ENCODE results near the gene YES1.

The YES1 gene

DNA sequence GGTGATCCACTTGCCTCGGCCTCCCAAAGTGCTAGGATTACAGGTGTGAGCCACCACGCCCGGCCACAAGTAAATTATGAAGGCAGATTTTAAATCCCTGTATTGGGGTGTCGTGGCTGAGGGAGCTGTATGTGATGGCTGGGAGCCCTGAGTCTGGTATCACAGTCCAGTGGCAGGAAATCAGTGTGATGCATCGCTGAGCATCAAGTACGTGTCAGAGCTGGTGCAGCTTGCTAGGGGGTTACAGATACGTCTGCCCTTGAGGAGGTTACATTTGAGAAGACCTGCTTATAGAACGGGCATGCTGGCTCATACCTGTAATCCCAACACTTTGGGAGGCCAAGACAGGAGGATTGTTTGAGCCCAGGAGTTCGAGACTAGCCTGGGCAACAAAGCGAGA, 103.9 kb downstream of the YES1 start:
- TF ChIP-seq GATA3 (IDR thresholded peaks at IDR 0.05; ENCODE audit: low read depth, low read length) = no peak
- no peak for TF ChIP-seq GATA2 (IDR thresholded peaks at IDR 0.05; ENCODE audit: low read depth, low read length)

DNA sequence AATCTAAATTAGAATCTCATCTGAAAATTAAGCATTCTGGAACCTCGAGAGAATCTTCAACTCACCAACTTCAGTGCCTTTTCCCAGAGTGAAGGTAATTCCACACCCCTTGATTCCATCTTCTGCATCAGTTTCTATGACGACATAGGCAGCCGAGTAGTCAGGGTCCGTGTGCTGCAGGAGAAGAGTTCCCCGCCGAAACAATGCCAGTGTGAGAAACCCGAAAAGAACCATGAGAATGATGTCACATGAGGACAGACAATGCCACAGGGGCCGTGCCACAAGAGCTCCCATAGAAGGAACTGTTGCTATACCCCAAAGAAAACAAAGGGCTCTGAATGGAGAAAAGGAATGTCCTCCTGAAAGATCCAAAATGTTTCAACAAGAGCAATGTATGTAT, 105.6 kb downstream of the YES1 start:
- no peak for TF ChIP-seq GATA3 (IDR thresholded peaks at IDR 0.05; ENCODE audit: low read depth, low read length)
- TF ChIP-seq GATA2 (IDR thresholded peaks at IDR 0.05; ENCODE audit: low read depth, low read length) = no peak

DNA sequence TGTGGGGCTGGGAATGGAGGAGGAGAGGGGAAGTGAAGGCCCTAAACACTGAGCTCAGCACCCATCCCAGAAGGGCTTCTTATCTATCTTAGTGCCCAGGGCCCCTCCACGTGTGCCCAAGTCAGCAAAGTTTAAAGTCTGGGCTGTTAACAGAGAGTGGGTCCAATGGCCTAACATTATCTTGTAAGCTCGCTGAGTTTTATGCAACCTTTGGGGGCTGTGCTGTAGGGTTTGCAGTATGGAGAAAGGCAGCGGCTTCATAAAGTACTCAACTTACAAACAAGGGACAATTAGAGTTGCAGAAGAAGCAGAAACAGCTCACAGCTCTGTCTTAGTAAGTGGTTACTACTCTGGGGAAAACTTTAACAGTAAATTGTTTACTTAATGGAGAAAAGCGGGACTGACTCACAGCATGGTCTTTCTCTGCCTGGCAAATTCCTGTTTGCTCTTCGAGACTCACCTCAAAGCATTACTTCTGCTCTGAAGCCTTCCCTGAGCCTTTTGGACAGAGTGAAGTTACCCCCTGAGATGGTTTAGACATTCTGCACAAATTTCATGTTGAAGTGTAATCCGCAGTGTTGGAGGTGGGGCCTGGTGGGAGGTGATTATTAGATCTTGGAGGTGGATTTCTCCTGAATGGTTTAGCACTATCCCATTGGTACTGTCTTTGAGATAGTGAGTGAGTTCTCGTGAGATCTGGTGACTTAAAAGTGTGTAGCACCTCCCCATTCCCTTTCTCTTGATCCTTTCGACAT, 108.7 kb downstream of the YES1 start:
- TF ChIP-seq GATA2 (IDR thresholded peaks at IDR 0.05; ENCODE audit: low read depth, low read length) (no peak), GATA3 (IDR thresholded peaks at IDR 0.05; ENCODE audit: low read depth, low read length) (no peak)

DNA sequence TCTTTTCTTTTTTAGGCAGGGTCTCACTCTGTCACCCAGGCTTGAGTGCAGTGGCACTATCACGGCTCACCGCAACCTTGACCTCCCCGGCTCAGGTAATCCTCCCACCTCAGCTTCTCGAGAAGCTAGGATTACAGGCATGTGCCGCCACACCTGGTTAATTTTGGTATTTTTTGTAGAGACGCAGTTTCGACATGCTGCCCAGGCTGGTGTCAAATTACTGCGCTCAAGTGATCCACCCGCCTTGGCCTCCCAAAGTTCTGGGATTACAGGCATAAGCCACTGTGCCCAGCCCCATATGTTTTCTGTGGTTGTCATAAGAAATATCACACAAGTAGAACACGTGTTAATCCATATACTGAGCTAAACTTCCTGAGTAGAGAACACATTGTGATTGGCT, 114.2 kb downstream of the YES1 start:
- TF ChIP-seq GATA3 (IDR thresholded peaks at IDR 0.05; ENCODE audit: low read depth, low read length) (no peak), GATA2 (IDR thresholded peaks at IDR 0.05; ENCODE audit: low read depth, low read length) (no peak)

DNA sequence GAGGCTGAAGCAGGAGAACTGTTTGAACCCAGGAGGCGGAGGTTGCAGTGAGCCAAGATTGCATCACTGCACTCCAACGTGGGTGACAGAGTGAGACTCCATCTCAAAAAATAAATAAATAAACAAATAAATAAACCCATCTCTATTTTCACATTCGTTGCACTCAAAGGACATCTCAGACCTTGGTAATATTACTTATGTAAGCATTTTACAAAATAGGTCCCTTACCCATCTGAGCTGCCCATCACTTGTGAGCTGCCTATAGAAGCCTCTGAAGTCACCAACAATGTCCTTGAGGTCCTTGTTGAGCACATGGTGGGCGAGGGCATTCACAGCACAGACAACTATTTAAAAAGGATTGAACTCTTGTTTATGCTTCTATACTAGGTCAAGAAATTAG, 115.0 kb downstream of the YES1 start:
- TF ChIP-seq GATA2 (IDR thresholded peaks at IDR 0.05; ENCODE audit: low read depth, low read length) = no peak
- no peak for TF ChIP-seq GATA3 (IDR thresholded peaks at IDR 0.05; ENCODE audit: low read depth, low read length)

DNA sequence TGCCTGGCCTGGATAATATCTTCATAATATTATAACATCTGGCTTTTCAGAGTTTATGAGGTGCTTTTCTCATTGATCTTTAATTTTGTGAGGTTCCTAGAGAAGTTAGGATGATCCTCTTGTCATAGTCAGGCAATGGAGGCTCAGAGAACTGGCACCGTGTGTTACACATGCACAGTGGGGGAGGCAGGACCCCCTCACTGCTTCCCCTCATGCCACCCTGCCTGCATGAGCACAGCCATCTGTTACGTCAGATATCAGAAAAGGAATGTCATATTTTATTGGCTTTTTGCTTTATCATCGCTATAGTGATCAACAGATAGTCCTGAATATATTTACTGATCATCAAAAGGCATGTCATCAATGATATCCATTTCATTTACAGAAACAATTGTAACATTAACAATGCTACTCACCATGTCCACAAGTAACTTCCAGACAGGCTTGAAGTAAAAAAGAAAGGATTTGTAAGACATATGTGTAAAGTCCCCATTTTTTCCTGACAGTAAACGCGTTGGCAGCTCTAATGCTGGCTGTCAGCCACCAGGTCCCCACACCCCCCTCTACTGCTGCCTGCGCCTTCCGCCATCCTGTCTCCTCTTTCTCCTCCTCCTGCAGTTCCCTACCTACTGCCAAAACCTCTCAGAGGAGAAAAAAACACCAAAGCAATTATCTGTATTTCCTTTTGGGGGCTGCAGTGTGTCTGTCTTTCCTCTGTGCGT, 118.4 kb downstream of the YES1 start:
- TF ChIP-seq GATA2 (IDR thresholded peaks at IDR 0.05; ENCODE audit: low read depth, low read length) = no peak

DNA sequence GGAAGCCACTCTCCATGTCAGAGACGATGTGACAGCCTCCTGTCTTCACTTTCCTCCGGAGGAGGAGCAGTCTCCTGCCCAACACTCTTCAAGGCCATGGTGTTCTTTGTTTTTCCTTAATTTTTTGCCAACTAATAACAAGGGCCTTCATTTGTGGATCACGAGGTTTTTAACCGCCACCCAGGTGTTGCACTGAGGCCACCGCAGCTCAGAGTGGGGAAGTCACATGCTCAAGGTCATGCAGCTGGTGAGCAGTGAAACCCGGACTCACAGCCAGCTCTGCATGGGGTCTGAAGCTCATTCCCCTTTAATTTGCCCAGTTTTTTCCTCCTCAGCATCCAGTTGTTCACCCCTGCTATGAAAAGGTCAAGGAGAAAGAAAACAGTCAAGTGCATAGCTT, 119.2 kb downstream of the YES1 start:
- no peak for TF ChIP-seq GATA2 (IDR thresholded peaks at IDR 0.05; ENCODE audit: low read depth, low read length)

DNA sequence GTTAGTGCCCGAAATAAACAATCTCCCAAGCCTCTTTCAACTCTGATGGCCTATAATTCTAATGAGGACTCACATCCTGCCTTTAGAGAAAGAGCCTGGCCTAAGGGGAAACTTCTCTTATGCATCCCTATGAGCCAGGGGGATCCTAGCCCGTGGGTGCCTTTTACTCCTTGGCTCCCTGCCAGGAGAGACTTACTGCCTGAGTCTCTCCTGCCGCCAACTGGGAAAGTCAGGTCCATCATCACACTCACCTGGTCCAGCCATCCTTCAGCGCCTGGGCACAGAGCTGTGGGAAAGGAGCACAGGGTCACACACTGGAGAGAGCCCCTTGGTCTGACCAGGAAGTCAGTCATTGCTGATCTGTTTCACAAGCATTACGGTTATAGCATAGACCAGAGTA, 123.7 kb downstream of the YES1 start:
- TF ChIP-seq GATA2 (IDR thresholded peaks at IDR 0.05; ENCODE audit: low read depth, low read length) (no peak), GATA3 (IDR thresholded peaks at IDR 0.05; ENCODE audit: low read depth, low read length) (no peak)

DNA sequence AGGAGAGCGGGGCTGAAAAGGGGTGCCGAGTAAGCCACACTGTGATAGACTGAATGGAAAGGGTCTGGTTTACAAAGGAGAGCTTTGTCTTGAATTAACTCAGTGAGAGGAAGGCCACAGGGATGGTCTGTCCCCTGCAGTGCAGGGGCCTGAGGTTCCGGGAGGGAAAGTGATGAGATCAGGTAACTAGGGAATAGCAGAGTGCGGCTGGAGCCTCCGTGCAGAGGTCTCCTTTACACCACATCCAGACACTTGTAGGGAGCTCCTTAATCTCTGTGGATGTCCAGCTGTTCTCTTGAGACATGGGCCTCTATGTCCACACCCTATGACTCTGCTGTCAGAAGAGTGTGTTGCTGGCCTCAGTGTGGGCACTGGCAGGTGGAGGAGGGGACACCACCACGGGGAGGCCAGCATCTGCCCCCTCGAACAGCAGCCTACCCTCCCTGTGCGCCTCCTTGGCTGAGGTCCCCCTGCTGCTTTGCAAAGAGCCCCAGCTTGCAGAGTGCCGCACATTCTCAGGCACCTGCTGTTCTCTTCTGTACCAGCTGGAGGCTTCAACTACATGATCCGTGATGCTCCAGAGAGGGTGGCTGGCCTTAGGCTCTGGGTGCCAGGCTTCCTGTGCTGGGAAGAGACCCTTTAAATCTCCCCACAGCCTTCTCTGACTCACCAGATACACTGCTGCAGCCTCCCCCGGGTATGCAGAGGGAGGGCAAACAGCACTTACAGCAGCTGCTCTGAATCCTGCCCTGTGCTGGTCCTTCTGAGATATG, 125.5 kb downstream of the YES1 start:
- no peak for TF ChIP-seq GATA2 (IDR thresholded peaks at IDR 0.05; ENCODE audit: low read depth, low read length)

DNA sequence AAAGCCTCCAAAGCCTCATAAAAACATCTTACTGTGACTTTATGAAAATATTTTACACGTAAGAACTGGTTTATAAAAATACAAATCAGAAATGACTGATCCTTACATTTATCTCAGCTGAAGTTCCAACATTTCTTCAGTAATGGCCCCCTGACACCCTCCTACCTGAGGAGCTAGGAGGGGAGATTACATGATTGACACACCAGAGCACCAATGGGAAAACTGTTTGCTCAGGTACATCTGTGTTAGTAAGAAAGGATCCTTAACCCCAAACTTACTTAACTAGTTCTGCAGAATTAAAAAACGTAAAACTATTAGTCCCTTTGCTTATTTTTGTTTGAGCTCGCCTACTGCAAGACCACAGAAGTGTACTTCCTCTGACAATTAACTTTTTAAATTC, 126.6 kb downstream of the YES1 start:
- TF ChIP-seq GATA2 (IDR thresholded peaks at IDR 0.05; ENCODE audit: low read depth, low read length) (no peak), GATA3 (IDR thresholded peaks at IDR 0.05; ENCODE audit: low read depth, low read length) (no peak)

DNA sequence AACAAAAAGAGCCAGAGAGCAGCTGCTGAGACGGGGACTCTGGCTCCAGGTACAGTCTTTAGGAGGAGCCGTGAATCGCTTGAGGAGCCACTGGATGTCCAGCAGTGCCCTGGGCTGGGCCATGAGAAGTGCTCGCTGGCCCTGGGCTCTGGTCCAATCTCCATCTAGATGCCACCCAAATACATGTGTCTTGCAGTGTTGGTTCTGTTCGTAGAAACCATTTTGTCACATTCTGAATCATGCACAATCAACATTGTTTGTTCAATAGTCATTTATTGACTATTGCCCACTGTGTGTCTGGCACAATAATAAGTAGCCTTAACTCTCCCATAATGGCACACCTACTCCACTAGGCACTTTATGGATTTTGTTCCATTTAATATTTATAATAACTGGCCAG, 128.5 kb downstream of the YES1 start:
- no peak for TF ChIP-seq GATA3 (IDR thresholded peaks at IDR 0.05; ENCODE audit: low read depth, low read length)
- TF ChIP-seq GATA2 (IDR thresholded peaks at IDR 0.05; ENCODE audit: low read depth, low read length) = no peak

DNA sequence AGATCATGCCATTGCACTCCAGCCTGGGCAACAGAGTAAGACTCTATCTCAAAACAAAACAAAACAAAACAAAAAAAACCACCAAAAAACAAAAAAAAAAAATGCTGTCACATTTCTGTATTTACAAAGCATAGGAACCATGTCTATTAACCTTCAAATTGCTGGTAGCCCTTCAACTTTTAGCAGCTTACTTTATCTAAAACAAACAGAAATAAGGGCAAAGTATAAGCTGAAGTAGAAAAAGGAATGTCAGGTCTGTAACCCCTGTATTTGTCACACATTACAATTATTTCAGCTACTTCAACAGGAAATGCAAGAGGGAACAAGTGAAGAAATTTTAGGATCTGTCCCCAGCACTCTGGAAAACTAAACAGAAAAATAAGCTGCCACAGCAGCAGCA, 129.2 kb downstream of the YES1 start:
- TF ChIP-seq GATA3 (IDR thresholded peaks at IDR 0.05; ENCODE audit: low read depth, low read length) (no peak), GATA2 (IDR thresholded peaks at IDR 0.05; ENCODE audit: low read depth, low read length) (no peak)

DNA sequence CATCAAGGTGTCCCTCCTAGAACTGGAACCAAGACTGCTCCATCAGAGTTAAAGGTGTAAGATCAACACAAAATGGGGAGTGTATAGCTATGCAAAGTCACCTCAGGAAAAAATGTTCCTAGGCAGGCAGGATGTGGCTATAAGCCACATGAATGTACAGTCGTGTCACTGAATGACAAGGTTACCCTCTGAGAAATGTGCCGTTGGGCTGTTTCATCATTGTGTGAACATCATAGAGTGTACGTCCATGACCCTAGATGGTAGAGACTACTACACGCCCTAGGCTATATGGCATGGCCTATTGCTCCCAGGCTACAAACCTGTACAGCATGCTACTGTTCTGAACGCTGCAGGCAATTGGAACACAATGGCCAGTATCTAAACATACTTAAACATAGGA, 130.1 kb downstream of the YES1 start:
- TF ChIP-seq GATA3 (IDR thresholded peaks at IDR 0.05; ENCODE audit: low read depth, low read length) (no peak), GATA2 (IDR thresholded peaks at IDR 0.05; ENCODE audit: low read depth, low read length) (no peak)

DNA sequence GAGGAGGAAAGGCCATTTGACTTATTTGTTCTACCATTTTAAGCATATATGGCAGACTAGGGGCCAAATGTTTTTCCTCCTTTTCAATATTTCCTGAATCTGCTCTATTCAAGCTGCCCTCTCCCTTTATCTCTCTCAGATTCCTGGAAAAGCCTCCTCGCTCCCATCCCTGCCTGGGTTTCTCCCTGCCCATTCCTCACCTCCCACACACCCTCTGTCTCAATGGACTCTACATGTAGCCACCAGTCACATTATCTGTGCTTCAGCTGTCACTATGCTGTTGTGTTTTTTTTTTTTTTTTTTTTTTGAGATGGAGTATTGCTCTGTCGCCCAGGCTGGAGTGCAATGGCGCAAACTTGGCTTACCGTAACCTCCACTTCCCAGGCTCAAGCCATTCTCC, 131.7 kb downstream of the YES1 start:
- TF ChIP-seq GATA2 (IDR thresholded peaks at IDR 0.05; ENCODE audit: low read depth, low read length) (no peak), GATA3 (IDR thresholded peaks at IDR 0.05; ENCODE audit: low read depth, low read length) (no peak)

DNA sequence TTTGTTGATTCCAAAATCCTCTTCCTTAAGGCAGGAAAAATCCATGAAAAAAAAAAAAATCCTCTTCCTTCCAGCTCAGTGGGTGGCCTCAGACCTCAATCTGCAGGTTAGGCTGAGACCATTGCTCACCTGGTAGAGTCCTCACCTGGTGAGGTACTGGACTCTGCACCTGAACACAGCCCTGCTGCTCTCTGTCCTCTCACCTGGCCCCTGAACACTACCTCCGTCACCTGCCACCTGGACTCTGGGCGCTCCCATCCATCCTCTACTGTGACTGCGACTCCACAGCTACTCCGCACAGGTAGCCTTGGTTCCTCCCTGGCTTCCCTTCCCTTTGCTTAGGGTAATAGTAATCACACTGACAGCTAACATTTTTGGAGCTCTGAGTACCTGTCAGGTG, 132.5 kb downstream of the YES1 start:
- TF ChIP-seq GATA2 (IDR thresholded peaks at IDR 0.05; ENCODE audit: low read depth, low read length) (no peak), GATA3 (IDR thresholded peaks at IDR 0.05; ENCODE audit: low read depth, low read length) (no peak)

Data from SH-SY5Y (cell line).